Activated T-cell treated with anti-CD3 and anti-CD28 coated beads for 4 hours (primary cell): ENCODE results near the gene SERPINA5.
"Not testable (repeated sequence)": the region's sequence is repeated elsewhere in the genome, so short reads cannot be mapped to it uniquely, and the experiment has no call there.

ENCODE experiments used
- DNase-seq: peaks from one replicate; pipeline ENCODE4 v3.0.0-alpha.2; 2020

SERPINA5 gene

GRCh38 chr14:94630396-94630795 is 49.2 kb downstream of the SERPINA5 start:
- no peak for DNase-seq

GRCh38 chr14:94631050-94631449 is 49.8 kb downstream of the SERPINA5 start:
- no peak for DNase-seq

GRCh38 chr14:94631536-94632304 is 50.5 kb downstream of the SERPINA5 start:
- DNase-seq, result no peak

- no peak for DNase-seq
These were observed 51.0 kb downstream of the SERPINA5 start for GRCh38 chr14:94632305-94632590.

- DNase-seq, result no peak
These were observed 51.9 kb downstream of the SERPINA5 start for GRCh38 chr14:94633121-94633520.

GRCh38 chr14:94635154-94635553 is 53.9 kb downstream of the SERPINA5 start:
- no peak for DNase-seq

- DNase-seq, result no peak
These were observed 55.7 kb downstream of the SERPINA5 start for GRCh38 chr14:94636744-94637412.

- not testable (repeated sequence) for DNase-seq
These were observed 56.6 kb downstream of the SERPINA5 start for GRCh38 chr14:94637814-94638213.

GRCh38 chr14:94638339-94638738 is 57.1 kb downstream of the SERPINA5 start:
- DNase-seq, result no peak

- DNase-seq, result no peak
These were observed 58.0 kb downstream of the SERPINA5 start for GRCh38 chr14:94638961-94639817.

GRCh38 chr14:94640721-94641631 is 59.8 kb downstream of the SERPINA5 start:
- no peak for DNase-seq

- no peak for DNase-seq
These were observed 60.4 kb downstream of the SERPINA5 start for GRCh38 chr14:94641632-94641955.
